LNCAP (cell line): ENCODE results near the gene FOXP4.

Experiments used
- CTCF ChIP-seq: fragments of 450-650 bp; IDR thresholded peaks from 2 replicates; pipeline ENCODE4 v1.5.1; 2017; ENCODE audit warnings: mild to moderate bottlenecking

The FOXP4 gene

DNA sequence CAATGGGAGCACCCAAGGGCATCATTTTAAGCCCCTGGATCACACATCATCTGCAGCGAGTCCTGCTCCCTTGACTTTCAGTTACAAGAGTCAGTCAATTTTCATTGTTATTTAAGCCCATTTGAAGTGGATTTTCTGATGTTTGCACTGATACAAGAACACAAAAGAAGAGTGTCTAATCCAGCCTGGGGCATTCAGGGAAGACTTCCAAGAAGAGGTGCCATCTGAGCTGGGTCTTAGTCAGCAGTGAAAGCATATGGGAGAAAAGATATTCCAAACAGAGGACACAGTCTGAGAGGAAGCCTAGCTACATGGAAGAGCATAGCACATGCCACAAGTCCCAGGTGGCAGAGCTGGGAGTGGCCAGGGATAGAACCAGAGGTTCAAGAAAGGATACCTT is 10.4 kb upstream of the FOXP4 start:
- TF ChIP-seq CTCF: no peak

DNA sequence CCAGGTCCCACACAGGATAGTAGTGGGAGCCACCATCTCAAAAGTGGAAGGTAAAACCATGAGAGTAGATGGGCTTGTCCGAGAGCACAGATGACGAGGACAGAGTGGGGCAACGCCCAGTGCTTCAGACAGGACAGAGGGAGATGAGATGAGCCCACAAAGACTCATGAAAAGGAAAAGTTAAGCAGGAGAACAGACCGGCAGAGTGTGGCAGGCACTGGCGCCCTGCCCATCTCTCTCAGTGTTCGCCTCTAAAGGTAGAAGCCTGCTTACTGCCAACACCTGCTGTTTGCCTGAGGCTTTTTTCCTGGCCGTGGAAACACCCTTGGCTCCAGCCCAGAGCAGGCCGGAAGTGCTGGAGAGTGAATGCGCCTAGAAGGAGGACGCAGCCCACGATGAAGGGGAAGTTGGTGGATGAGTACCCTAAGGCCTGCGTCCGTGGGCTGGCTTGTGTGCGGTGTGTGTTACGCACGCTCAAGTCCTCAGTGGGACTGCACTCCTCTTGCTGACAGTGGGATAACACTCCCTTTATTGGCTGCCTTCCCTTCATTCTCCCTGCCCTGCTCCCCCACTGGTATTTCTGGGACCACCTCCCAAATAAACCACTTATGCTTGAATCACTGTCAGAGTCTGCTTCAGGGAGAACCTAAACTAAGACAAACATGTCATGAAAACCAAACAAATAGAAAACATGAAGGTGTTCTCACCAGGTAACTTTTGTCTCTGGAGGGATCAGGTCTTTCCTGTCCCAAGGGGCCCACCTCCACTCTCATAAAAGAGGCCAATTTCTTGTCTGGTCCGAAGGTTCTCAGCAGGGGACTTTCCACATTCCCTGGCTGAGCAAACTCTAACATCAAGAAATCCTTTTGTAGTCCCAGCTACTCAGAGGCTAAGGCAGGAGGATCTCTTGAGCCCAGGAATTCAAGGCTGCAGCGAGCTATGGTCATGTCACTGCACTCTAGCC is 9.1 kb upstream of the FOXP4 start:
- no peak for TF ChIP-seq CTCF

DNA sequence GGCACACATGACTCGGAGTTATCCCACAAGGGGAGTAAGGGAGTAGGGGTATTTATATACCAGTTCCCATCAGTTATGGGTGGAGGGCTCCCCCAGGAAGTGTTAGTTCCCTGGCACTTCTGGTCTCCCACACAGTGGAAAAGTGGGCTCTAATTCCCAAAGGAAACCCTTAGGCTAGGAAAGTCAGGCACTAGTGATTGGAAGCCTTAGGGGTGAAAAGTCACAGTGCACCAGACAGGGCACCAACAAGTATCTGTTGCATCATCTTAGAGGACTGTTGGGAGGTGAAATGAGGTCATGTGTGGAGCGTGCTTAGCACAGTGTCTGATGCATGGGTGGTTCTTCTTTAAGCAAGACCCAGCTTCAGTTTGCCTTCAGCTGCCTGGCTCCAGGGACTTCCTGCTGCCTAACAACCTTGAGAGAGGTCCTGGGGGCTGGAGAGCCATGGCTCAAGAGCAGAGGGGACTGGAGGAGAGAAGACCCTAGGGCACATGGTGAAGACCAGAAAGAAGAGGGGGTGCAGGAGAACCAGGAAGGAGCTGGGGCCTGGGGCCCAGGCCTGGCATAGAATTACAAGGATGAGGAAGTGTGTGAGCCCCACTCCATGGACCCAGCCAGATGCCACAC is 7.5 kb upstream of the FOXP4 start:
- no peak for TF ChIP-seq CTCF

- no peak for TF ChIP-seq CTCF
Observed at GRCh38 chr6:41539204-41539603, 7.0 kb upstream of the FOXP4 start.

DNA sequence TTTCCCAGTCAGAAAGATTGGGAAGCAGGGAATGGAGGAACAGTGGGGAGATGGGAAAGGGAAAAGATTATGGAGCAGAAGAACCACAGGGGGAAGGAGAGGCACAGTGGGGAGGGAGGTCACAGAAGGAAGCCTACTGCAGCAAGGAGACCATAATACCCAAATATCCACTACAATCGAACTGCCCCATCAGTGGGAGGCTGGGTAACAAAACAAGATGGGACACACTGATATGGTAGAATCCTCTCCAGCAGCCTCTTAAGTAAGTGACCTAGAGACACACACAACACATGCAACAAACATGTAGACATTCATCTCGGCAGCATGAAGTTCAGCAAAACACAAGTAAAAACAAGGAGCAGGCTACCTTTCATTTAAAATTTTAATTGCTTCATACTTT is 4.8 kb upstream of the FOXP4 start:
- no peak for TF ChIP-seq CTCF

DNA sequence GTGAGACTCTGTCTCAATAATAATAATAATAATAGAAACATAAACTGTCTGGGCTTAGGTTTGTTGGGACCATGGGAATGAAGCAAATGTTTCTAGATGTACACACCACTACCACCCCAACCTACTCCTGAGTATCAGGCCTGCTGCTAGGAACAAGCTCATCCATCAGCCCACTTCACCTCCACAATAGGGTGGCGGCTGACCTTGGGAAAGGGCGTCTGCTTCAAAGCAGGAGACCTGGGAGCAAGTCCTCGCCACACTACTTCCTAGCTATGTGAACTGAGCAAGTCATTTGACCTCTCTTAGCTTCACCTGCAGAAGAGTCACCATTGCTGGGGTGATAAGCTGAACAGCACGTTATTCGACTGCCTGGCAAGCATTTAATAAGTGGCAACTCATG is 3.1 kb upstream of the FOXP4 start:
- no peak for TF ChIP-seq CTCF

GRCh38 chr6:41545247-41545702 is 906 bp upstream of the FOXP4 start:
- no peak for TF ChIP-seq CTCF
